Endothelial cell (in vitro differentiated cells): ENCODE measurements around the gene SDK2. TPM values are rescaled to one million over a fixed set of nuclear protein-coding genes. Genes with fewer than 3 reads are reported as not detected.

ENCODE experiments used
- DNase-seq: peaks from one replicate; pipeline ENCODE4 v3.0.0; 2021; ENCODE audit warnings: low spot score
- H3K27ac Mint-ChIP-seq: one replicate; pipeline ENCODE4 v1.8.0; 2021; ENCODE audit warnings: mixed read lengths, inconsistent platforms; ENCODE audit not compliant: unreplicated experiment
- H3K27me3 Mint-ChIP-seq: one replicate; pipeline ENCODE4 v1.8.0; 2021; ENCODE audit warnings: mild to moderate bottlenecking, moderate library complexity, mixed read lengths, inconsistent platforms; ENCODE audit not compliant: unreplicated experiment
- H3K36me3 Mint-ChIP-seq: one replicate; pipeline ENCODE4 v1.8.0; 2021; ENCODE audit warnings: mild to moderate bottlenecking, low read depth, mixed read lengths, inconsistent platforms; ENCODE audit not compliant: unreplicated experiment
- H3K4me1 Mint-ChIP-seq: one replicate; pipeline ENCODE4 v1.8.0; 2021; ENCODE audit warnings: mild to moderate bottlenecking, mixed read lengths, inconsistent platforms; ENCODE audit not compliant: unreplicated experiment
- H3K4me3 Mint-ChIP-seq: one replicate; pipeline ENCODE4 v1.8.0; 2021; ENCODE audit warnings: mild to moderate bottlenecking, mixed read lengths, inconsistent platforms; ENCODE audit not compliant: unreplicated experiment
- H3K9me3 Mint-ChIP-seq: one replicate; pipeline ENCODE4 v1.8.0; 2021; ENCODE audit warnings: mixed read lengths, inconsistent platforms; ENCODE audit not compliant: unreplicated experiment
- total RNA-seq: library from RNA; stranded (reverse); fragmentation: NEBNext Ultra II Directional; extraction: Animal tissue kit (Norgen Biotek cat#: 25700); gene quantifications from one replicate; pipeline ENCODE4 v1.2.1, GENCODE V29; 2021; ENCODE audit not compliant: unreplicated experiment
- TF ChIP-seq, protein P1 (sequence below): fragments of 200-600 bp; sonication (generic); IDR thresholded peaks from one replicate; pipeline ENCODE4 v1.5.0; 2021; ENCODE audit warnings: antibody characterized with exemption; ENCODE audit not compliant: unreplicated experiment

The SDK2 gene
- total RNA-seq, 1 donor from 2014 or later: 2.4 TPM

DNA sequence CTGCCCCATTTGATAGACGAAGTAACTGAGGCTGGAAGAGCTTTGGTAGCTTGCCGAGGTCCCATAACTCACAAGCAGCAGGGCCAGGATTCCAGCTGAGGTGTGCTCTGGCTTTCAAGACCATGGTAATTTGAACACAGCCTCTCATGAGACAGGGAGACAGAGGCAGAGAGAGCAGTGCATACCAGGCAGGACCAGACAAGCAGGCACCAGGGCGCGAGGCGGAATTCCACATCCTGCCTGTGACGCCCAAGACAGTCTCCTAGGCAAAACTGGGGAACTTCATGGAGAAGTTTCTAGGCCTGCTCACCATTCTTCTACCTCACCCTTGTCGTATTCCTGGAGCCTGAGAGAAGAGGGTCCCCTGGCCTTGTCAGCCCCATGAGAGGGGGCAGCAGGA lies 19.2 kb downstream of the SDK2 start:
- TF ChIP-seq, protein P1, sequence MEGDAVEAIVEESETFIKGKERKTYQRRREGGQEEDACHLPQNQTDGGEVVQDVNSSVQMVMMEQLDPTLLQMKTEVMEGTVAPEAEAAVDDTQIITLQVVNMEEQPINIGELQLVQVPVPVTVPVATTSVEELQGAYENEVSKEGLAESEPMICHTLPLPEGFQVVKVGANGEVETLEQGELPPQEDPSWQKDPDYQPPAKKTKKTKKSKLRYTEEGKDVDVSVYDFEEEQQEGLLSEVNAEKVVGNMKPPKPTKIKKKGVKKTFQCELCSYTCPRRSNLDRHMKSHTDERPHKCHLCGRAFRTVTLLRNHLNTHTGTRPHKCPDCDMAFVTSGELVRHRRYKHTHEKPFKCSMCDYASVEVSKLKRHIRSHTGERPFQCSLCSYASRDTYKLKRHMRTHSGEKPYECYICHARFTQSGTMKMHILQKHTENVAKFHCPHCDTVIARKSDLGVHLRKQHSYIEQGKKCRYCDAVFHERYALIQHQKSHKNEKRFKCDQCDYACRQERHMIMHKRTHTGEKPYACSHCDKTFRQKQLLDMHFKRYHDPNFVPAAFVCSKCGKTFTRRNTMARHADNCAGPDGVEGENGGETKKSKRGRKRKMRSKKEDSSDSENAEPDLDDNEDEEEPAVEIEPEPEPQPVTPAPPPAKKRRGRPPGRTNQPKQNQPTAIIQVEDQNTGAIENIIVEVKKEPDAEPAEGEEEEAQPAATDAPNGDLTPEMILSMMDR: no peak
- DNase-seq: no peak
- no peaks in the 10 kb centered on the region for H3K36me3 Mint-ChIP-seq
- H3K27ac Mint-ChIP-seq: no peak overlapping the region
- H3K9me3 Mint-ChIP-seq: no peaks in the 10 kb centered on the region
- peaks cover 6% of the 10 kb centered on the region for H3K4me1 Mint-ChIP-seq
- H3K27me3 Mint-ChIP-seq: peaks cover 6% of the 10 kb centered on the region
- no peak overlapping the region for H3K4me3 Mint-ChIP-seq

DNA sequence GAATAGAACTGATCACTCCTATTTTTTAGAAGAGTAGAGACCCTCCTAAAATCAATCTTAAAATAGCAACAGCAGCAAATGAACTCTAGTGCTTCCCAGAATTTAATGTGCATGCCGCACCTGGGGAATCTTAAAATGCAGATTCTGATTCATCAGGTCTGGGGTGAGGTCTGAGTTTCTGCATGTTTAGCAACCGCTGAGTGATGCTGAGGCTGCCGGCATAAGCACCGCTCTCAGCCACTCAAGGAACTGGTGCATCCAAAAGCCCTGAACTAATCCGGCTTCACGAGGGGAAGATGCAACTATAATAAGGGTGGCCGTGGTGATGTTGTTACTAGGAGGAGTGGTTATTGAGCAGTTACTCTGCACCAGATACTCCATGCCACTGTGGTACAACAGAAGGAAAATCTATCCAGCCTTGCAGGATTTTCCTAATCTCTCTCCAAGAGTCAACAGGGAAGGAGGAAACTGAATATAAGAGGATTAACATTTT lies 19.7 kb downstream of the SDK2 start:
- Mint-ChIP-seq H3K4me3 (no peak overlapping the region), H3K9me3 (no peaks in the 10 kb centered on the region), H3K4me1 (peaks cover 6% of the 10 kb centered on the region), H3K27me3 (peaks cover 6% of the 10 kb centered on the region), H3K27ac (no peak overlapping the region), H3K36me3 (no peaks in the 10 kb centered on the region)
- TF ChIP-seq, protein P1: no peak
- DNase-seq: no peak

DNA sequence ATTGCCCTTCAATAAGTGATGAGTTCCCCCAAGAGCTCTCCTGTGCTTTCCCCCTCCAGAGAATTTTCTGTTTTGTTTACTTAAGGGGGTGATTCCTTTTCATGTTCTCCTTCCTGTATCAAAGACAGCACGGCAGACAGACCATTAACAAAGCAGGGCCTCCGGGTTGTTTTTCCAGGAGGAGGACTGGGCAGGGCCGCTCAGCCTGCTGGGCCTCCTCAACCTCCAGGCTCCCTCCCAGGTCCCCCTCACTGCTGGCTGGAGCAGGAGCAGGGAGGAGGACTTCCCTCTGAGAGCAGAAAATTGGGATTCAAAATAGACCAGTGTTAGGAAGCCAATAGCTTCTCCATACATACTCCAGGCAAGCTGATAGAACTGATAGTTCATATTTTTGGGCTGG lies 20.4 kb downstream of the SDK2 start:
- TF ChIP-seq, protein P1: no peak
- H3K4me1 Mint-ChIP-seq: peaks cover 6% of the 10 kb centered on the region
- H3K9me3 Mint-ChIP-seq: no peaks in the 10 kb centered on the region
- DNase-seq: no peak
- no peak overlapping the region for H3K27ac Mint-ChIP-seq
- H3K27me3 Mint-ChIP-seq: peaks cover 6% of the 10 kb centered on the region
- H3K4me3 Mint-ChIP-seq: no peak overlapping the region
- no peaks in the 10 kb centered on the region for H3K36me3 Mint-ChIP-seq

DNA sequence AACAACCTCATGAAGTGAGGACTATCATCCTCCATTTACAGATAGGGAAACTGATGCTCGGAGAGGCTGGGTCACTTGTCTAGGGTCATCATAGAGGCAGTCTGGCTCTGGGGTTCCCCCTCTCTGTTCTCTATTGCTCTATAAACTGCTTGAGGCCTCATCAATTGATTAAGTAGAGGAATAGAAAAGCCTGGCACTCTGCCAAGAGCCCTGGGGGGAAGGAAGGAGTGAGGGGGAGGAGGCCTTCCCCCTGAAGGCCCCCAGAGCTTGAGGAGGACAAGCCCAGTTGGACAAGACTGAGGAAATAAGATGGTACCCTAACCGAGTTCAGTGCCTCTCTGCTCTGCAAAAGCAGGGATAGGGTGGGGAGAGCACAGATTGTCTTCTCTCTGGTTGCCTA lies 21.0 kb downstream of the SDK2 start:
- TF ChIP-seq, protein P1: no peak
- no peak overlapping the region for H3K4me3 Mint-ChIP-seq
- H3K27ac Mint-ChIP-seq: no peak overlapping the region
- H3K27me3 Mint-ChIP-seq: peaks cover 6% of the 10 kb centered on the region
- no peaks in the 10 kb centered on the region for H3K36me3 Mint-ChIP-seq
- peaks cover 6% of the 10 kb centered on the region for H3K4me1 Mint-ChIP-seq
- no peak for DNase-seq
- no peaks in the 10 kb centered on the region for H3K9me3 Mint-ChIP-seq

DNA sequence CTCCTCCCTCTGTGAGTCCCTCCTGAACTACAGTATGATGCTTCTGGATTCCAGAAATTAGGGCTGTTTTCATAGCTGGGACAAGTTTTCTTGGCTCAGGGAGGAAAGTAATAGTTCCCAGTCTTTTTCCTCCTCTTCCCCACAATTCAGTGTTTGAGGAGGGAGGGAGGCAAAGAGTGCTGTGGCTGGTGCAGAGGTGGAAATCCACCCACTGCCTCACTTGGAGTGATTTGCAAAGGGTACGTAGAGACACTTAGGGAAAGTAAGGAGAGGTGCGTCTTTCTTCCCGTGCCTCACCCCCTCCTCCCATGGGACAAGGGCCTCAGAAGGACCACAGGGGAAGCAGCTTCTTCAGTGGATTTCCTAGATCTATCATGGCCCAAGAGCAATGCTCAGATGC lies 21.9 kb downstream of the SDK2 start:
- H3K27me3 Mint-ChIP-seq: peaks cover 7% of the 10 kb centered on the region
- H3K4me1 Mint-ChIP-seq: peaks cover 6% of the 10 kb centered on the region
- H3K9me3 Mint-ChIP-seq: no peaks in the 10 kb centered on the region
- no peak overlapping the region for H3K4me3 Mint-ChIP-seq
- TF ChIP-seq, protein P1: no peak
- H3K36me3 Mint-ChIP-seq: no peaks in the 10 kb centered on the region
- no peak for DNase-seq
- H3K27ac Mint-ChIP-seq: no peak overlapping the region
